AG04450 (cell line): Measurements from ENCODE around the gene DRC3. TPM values are rescaled to one million over a fixed set of nuclear protein-coding genes. Genes with fewer than 3 reads are reported as not detected.
"Not testable (repeated sequence)": the region's sequence is repeated elsewhere in the genome, so short reads cannot be mapped to it uniquely, and the experiment has no call there.

Experiments used
- CTCF ChIA-PET: fragments of 300-600, 350-600 bp; formaldehyde crosslinking; extraction: SDS; loops from one replicate; lab custom pipeline; 2022; ENCODE audit warnings: antibody characterized with exemption, inconsistent platforms; lab: Charles Lee
- POLR2A ChIA-PET: fragments of 350-600 bp; formaldehyde crosslinking; extraction: SDS; loops from one replicate; lab custom pipeline; 2021; ENCODE audit warnings: antibody characterized with exemption, inconsistent platforms; lab: Yijun Ruan, JAX
- DNase-seq: peaks from one replicate; pipeline ENCODE4 v3.0.0-alpha.2; 2011; ENCODE audit warnings: low read depth, low spot score
- H3K27ac ChIP-seq: one replicate; pipeline ENCODE4 v1.5.1; 2012; ENCODE audit warnings: low read depth, low read length, control low read depth
- H3K27me3 ChIP-seq: one replicate; pipeline ENCODE4 v1.6.0; 2012; ENCODE audit warnings: low read length; ENCODE audit not compliant: control insufficient read depth, insufficient read depth
- H3K4me3 ChIP-seq: 2 replicates; pipeline ENCODE4 v1.5.1; 2011; ENCODE audit warnings: mild to moderate bottlenecking, low read depth, low read length, control low read depth
- H3K9me3 ChIP-seq: 2 replicates; pipeline ENCODE4 v1.5.1; 2012; ENCODE audit warnings: low read length; ENCODE audit not compliant: control insufficient read depth, insufficient read depth
- CTCF ChIP-seq: IDR thresholded peaks from 2 replicates; pipeline ENCODE4 v1.5.1; 2011; ENCODE audit warnings: low read depth, low read length, control low read depth, inconsistent platforms
- polyA plus RNA-seq: library from polyadenylated mRNA; depleted of rRNA; stranded (reverse); fragments of >200 nt; gene quantifications from 2 replicates; pipeline ENCODE4 v1.2.3, GENCODE V29; 2011

Gene DRC3
- polyA plus RNA-seq, 1 experiment: 0.52 TPM

GRCh38 chr17:17951524-17951923 lies 21.1 kb upstream of the DRC3 start:
- no peaks in the 10 kb centered on the region for H3K27me3 ChIP-seq
- CTCF ChIA-PET: no interaction called here
- TF ChIP-seq CTCF: no peak
- DNase-seq: no peak
- POLR2A ChIA-PET: no interaction called here
- H3K27ac ChIP-seq: peak overlapping the region; percentile 12
- peaks cover 3% of the 10 kb centered on the region; the same call in 1 of the 2 replicates for H3K9me3 ChIP-seq
- H3K4me3 ChIP-seq: no peak overlapping the region

- POLR2A ChIA-PET: interaction anchor here (0.7 kb wide), 1 partner anchor 13 kb away, joined by 12 read pairs; no protein-coding TSS in a partner anchor
- Histone ChIP-seq H3K27me3 (no peaks in the 10 kb centered on the region), H3K4me3 (no peak overlapping the region), H3K27ac (peak overlapping the region; percentile 61), H3K9me3 (peaks cover 3% of the 10 kb centered on the region; the same call in 1 of the 2 replicates)
- no peak for TF ChIP-seq CTCF
- DNase-seq: no peak
- CTCF ChIA-PET: no interaction called here
These were observed 20.0 kb upstream of the DRC3 start for GRCh38 chr17:17952691-17953090.

- DNase-seq: no peak
- ChIA-PET CTCF (no interaction called here), POLR2A (interaction anchor here (0.6 kb wide), 1 partner anchor 18 kb away, joined by 3 read pairs; no protein-coding TSS in a partner anchor)
- H3K4me3 ChIP-seq: no peak overlapping the region
- H3K27ac ChIP-seq: no peak overlapping the region
- TF ChIP-seq CTCF: no peak
- H3K27me3 ChIP-seq: no peaks in the 10 kb centered on the region
- H3K9me3 ChIP-seq: peaks cover 3% of the 10 kb centered on the region; the same call in 1 of the 2 replicates
These were observed 18.6 kb upstream of the DRC3 start for GRCh38 chr17:17954079-17954478.

- H3K27ac ChIP-seq, CTCF ChIA-PET: not testable (repeated sequence)
- POLR2A ChIA-PET: interaction anchor here (0.7 kb wide), 1 partner anchor 1055 kb away, joined by 4 read pairs; no protein-coding TSS in a partner anchor
These were observed 16.8 kb upstream of the DRC3 start for GRCh38 chr17:17955790-17956341.

GRCh38 chr17:17957584-17957916 lies 15.1 kb upstream of the DRC3 start:
- TF ChIP-seq CTCF: no peak
- ChIA-PET POLR2A (no interaction called here), CTCF (no interaction called here)
- no peak for DNase-seq
- no peak overlapping the region for H3K4me3 ChIP-seq
- no peaks in the 10 kb centered on the region for H3K27me3 ChIP-seq
- peaks cover 3% of the 10 kb centered on the region; the same call in 1 of the 2 replicates for H3K9me3 ChIP-seq
- peak overlapping the region; percentile 66 for H3K27ac ChIP-seq

More at GRCh38 chr17:17955790-17956341, 16.8 kb upstream of the DRC3 start:
- not testable (repeated sequence) for H3K9me3 ChIP-seq, DNase-seq, H3K27me3 ChIP-seq, H3K4me3 ChIP-seq
